HEK293 (cell line): Measurements from ENCODE around the gene POLR3C.
A peak's percentile ranks its signal among the peaks of the same experiment; 100 is the strongest.

Source experiments
- GLI2 ChIP-seq: fragments of 450-650 bp; formaldehyde crosslinking; IDR thresholded peaks from 2 replicates; pipeline ENCODE4; 2017; ENCODE audit warnings: missing biosample characterization, missing genetic modification characterization, low read depth, borderline replicate concordance
- GLIS1 ChIP-seq: fragments of 450-650 bp; formaldehyde crosslinking; IDR thresholded peaks from 2 replicates; pipeline ENCODE4 v1.5.1; 2016; ENCODE audit warnings: missing biosample characterization, missing genetic modification characterization
- KLF17 ChIP-seq: fragments of 450-650 bp; formaldehyde crosslinking; IDR thresholded peaks from 2 replicates; pipeline ENCODE4 v1.5.1; 2016; ENCODE audit warnings: missing biosample characterization, missing genetic modification characterization
- KLF7 ChIP-seq: fragments of 450-650 bp; formaldehyde crosslinking; IDR thresholded peaks from 2 replicates; pipeline ENCODE4 v1.5.1; 2016; ENCODE audit warnings: missing biosample characterization, missing genetic modification characterization, borderline replicate concordance
- REST ChIP-seq: fragments of 450-650 bp; formaldehyde crosslinking; IDR thresholded peaks from 2 replicates; pipeline ENCODE4 v1.5.1; 2016; ENCODE audit warnings: missing biosample characterization, missing genetic modification characterization
- SP3 ChIP-seq: fragments of 450-650 bp; formaldehyde crosslinking; IDR thresholded peaks from 2 replicates; pipeline ENCODE4 v1.5.1; 2016; ENCODE audit warnings: missing biosample characterization, missing genetic modification characterization
- TSHZ1 ChIP-seq: fragments of 450-650 bp; formaldehyde crosslinking; IDR thresholded peaks from 2 replicates; pipeline ENCODE4 v1.5.1; 2016; ENCODE audit warnings: missing biosample characterization, missing genetic modification characterization, borderline replicate concordance
- ZBTB10 ChIP-seq: fragments of 450-650 bp; formaldehyde crosslinking; IDR thresholded peaks from 2 replicates; pipeline ENCODE4 v1.5.1; 2016; ENCODE audit warnings: missing biosample characterization, missing genetic modification characterization
- ZBTB26 ChIP-seq: fragments of 450-650 bp; formaldehyde crosslinking; optimal IDR thresholded peaks from 2 replicates; pipeline ENCODE3; 2016; ENCODE audit warnings: missing biosample characterization, mild to moderate bottlenecking, missing genetic modification characterization
- ZBTB6 ChIP-seq: fragments of 450-650 bp; formaldehyde crosslinking; IDR thresholded peaks from 2 replicates; pipeline ENCODE4 v1.5.1; 2017; ENCODE audit warnings: missing biosample characterization, missing genetic modification characterization
- ZEB2 ChIP-seq: fragments of 450-650 bp; formaldehyde crosslinking; IDR thresholded peaks from 2 replicates; pipeline ENCODE4 v1.5.1; 2016; ENCODE audit warnings: missing biosample characterization, missing genetic modification characterization
- ZNF138 ChIP-seq: fragments of 450-650 bp; formaldehyde crosslinking; IDR thresholded peaks from 2 replicates; pipeline ENCODE4 v1.5.1; 2016; ENCODE audit warnings: missing biosample characterization, missing genetic modification characterization, borderline replicate concordance
- ZNF2 ChIP-seq: fragments of 450-650 bp; formaldehyde crosslinking; IDR thresholded peaks from 2 replicates; pipeline ENCODE4 v1.5.1; 2016; ENCODE audit warnings: missing biosample characterization, missing genetic modification characterization
- ZNF335 ChIP-seq: fragments of 450-650 bp; formaldehyde crosslinking; conservative IDR thresholded peaks from 2 replicates; pipeline ENCODE4 v1.5.1; 2016; ENCODE audit warnings: missing biosample characterization, missing genetic modification characterization
- ZNF366 ChIP-seq: fragments of 450-650 bp; formaldehyde crosslinking; conservative IDR thresholded peaks from 2 replicates; pipeline ENCODE4 v1.5.1; 2016; ENCODE audit warnings: missing biosample characterization, missing genetic modification characterization
- ZNF398 ChIP-seq: fragments of 450-650 bp; formaldehyde crosslinking; IDR thresholded peaks from 2 replicates; pipeline ENCODE4 v1.5.1; 2017; ENCODE audit warnings: missing biosample characterization, missing genetic modification characterization
- ZNF473 ChIP-seq: fragments of 450-650 bp; formaldehyde crosslinking; IDR thresholded peaks from 2 replicates; pipeline ENCODE4 v1.5.1; 2017; ENCODE audit warnings: missing biosample characterization, missing genetic modification characterization
- ZNF548 ChIP-seq: fragments of 450-650 bp; formaldehyde crosslinking; IDR thresholded peaks from 2 replicates; pipeline ENCODE4 v1.5.1; 2016; ENCODE audit warnings: missing biosample characterization, missing genetic modification characterization
- ZNF600 ChIP-seq: fragments of 450-650 bp; formaldehyde crosslinking; IDR thresholded peaks from 2 replicates; pipeline ENCODE4 v1.5.1; 2016; ENCODE audit warnings: missing biosample characterization, missing genetic modification characterization
- ZNF660 ChIP-seq: fragments of 450-650 bp; IDR thresholded peaks from 2 replicates; pipeline ENCODE4 v1.5.1; 2018; ENCODE audit warnings: missing biosample characterization, mild to moderate bottlenecking, missing genetic modification characterization
- ZXDB ChIP-seq: fragments of 450-650 bp; formaldehyde crosslinking; IDR thresholded peaks from 2 replicates; pipeline ENCODE4 v1.5.1; 2016; ENCODE audit warnings: missing biosample characterization, missing genetic modification characterization

The POLR3C gene

GRCh38 chr1:145858901-145859490, 35.0 kb downstream of the POLR3C start, which contains the start of gene PIAS3 (continued):
- TF ChIP-seq ZNF2 (tag by site-specific recombination) (0 out of 2 replicates have a peak, but pooled peaks have one; percentile 62), ZNF138 (tag by site-specific recombination) (no peak), ZXDB (tag by site-specific recombination) (peak; percentile 64), ZNF335 (tag by site-specific recombination) (peak; percentile 91), SP3 (tag by site-specific recombination) (peak; percentile 98), ZBTB26 (tag by site-specific recombination) (peak; percentile 40), ZNF548 (tag by site-specific recombination) (no peak), REST (tag by site-specific recombination) (no peak), ZBTB6 (tag by site-specific recombination) (peak; percentile 62; the same call in 1 of the 2 replicates), ZNF366 (peak; percentile 87), ZNF398 (tag by site-specific recombination) (peak; percentile 20; the same call in 1 of the 2 replicates), ZNF600 (tag by site-specific recombination) (peak; percentile 81), KLF17 (tag by site-specific recombination) (peak; percentile 75), GLIS1 (tag by site-specific recombination) (peak; percentile 68; the same call in 1 of the 2 replicates), ZNF660 (tag by site-specific recombination) (peak; percentile 67; the same call in 1 of the 2 replicates), GLI2 (tag by site-specific recombination) (no peak), ZEB2 (tag by site-specific recombination) (peak; percentile 50; the same call in 1 of the 2 replicates), ZNF473 (tag by site-specific recombination) (no peak), TSHZ1 (0 out of 2 replicates have a peak, but pooled peaks have one; percentile 6), KLF7 (tag by site-specific recombination) (no peak; the same call in 1 of the 2 replicates), ZBTB10 (tag by site-specific recombination) (peak; percentile 61; the same call in 1 of the 2 replicates)
